GM23338 (cell line): Measurements from ENCODE around the gene S100A6. TPM values are rescaled to one million over a fixed set of nuclear protein-coding genes. Genes with fewer than 3 reads are reported as not detected.

Source experiments
- CREB1 ChIP-seq: fragments of 250-450 bp; sonication (Bioruptor Pico); IDR thresholded peaks from 2 replicates; pipeline ENCODE4 v1.5.0; 2020; ENCODE audit warnings: low read depth, mild to moderate bottlenecking, moderate library complexity
- ETS1 ChIP-seq: IDR thresholded peaks from 2 replicates; pipeline ENCODE4 v1.6.1; 2016; ENCODE audit warnings: antibody characterized with exemption
- EZH2 ChIP-seq: fragments of 200-600 bp; sonication (generic); IDR thresholded peaks from one replicate; pipeline ENCODE4 v1.8.0; 2017; ENCODE audit warnings: antibody characterized with exemption, mild to moderate bottlenecking, low read depth; ENCODE audit not compliant: unreplicated experiment
- NANOG ChIP-seq: IDR thresholded peaks from 2 replicates; pipeline ENCODE4 v1.6.1; 2016; ENCODE audit warnings: antibody characterized with exemption, borderline replicate concordance
- POLR2AphosphoS5 ChIP-seq: IDR thresholded peaks from 2 replicates; pipeline ENCODE4 v1.6.1; 2016; ENCODE audit warnings: antibody characterized with exemption, low read depth
- REST ChIP-seq: IDR thresholded peaks from one replicate; pipeline ENCODE4 v1.6.1; 2018; ENCODE audit warnings: antibody characterized with exemption; ENCODE audit not compliant: unreplicated experiment
- STAT1 ChIP-seq: IDR thresholded peaks from one replicate; pipeline ENCODE4 v1.6.1; 2016; ENCODE audit warnings: antibody characterized with exemption; ENCODE audit not compliant: unreplicated experiment
- ZNF462 ChIP-seq: fragments of 250-450 bp; sonication (Bioruptor Pico); IDR thresholded peaks from 2 replicates; pipeline ENCODE4 v1.5.0; 2020; ENCODE audit warnings: mild to moderate bottlenecking, moderate library complexity
- polyA plus RNA-seq: library from polyadenylated mRNA; unstranded; fragments of >200 nt; fragmentation: Nextera tagmentation; extraction: Ambion mirVana; gene quantifications from 2 replicates; pipeline ENCODE4 v1.2.1, GENCODE V29; 2016
- total RNA-seq: library from RNA; depleted of rRNA; stranded (reverse); fragments of >200 nt; shearing (Covaris generic); gene quantifications from 2 replicates; pipeline ENCODE4 v1.2.3, GENCODE V29; 2014

S100A6 gene
- total and polyA plus RNA-seq, 2 experiments from 2014 or later, result 7.3 to 77.5 TPM

- TF ChIP-seq ZNF462 (CRISPR knock-in tag) (no peak), STAT1 (no peak), ETS1 (no peak), CREB1 (no peak), POLR2AphosphoS5 (no peak), NANOG (no peak), REST (no peak), EZH2 (no peak)
Measured at GRCh38 chr1:153541641-153542590, 6.1 kb upstream of the S100A6 start (continued).
